Neural progenitor cell (in vitro differentiated cells): Measurements from ENCODE around the gene R3HDM4. TPM values are rescaled to one million over a fixed set of nuclear protein-coding genes. Genes with fewer than 3 reads are reported as not detected.
A peak's percentile ranks its signal among the peaks of the same experiment; 100 is the strongest.

Experiments used
- DNase-seq: peaks from one replicate; pipeline ENCODE4 v3.0.0-alpha.2; 2016; ENCODE audit warnings: low spot score
- H2AFZ ChIP-seq: fragments of 200-600 bp; sonication (generic); replicated peaks from 2 replicates; pipeline ENCODE4 v1.6.1; 2016; ENCODE audit warnings: antibody characterized with exemption
- H3F3A ChIP-seq: fragments of 200-600 bp; sonication (generic); 2 replicates; pipeline ENCODE4 v1.6.1; 2016; ENCODE audit warnings: antibody characterized with exemption, low read depth
- H3K27ac ChIP-seq: fragments of 200-600 bp; sonication (generic); 2 replicates; pipeline ENCODE4 v1.5.1; 2016; ENCODE audit warnings: mild to moderate bottlenecking
- H3K27me3 ChIP-seq: fragments of 200-600 bp; sonication (generic); 2 replicates; pipeline ENCODE4 v1.6.1; 2016; ENCODE audit warnings: mild to moderate bottlenecking, moderate library complexity
- H3K36me3 ChIP-seq: fragments of 200-600 bp; sonication (generic); 2 replicates; pipeline ENCODE4 v1.5.1; 2016
- H3K4me1 ChIP-seq: fragments of 200-600 bp; sonication (generic); 2 replicates; pipeline ENCODE4 v1.6.1; 2016; ENCODE audit warnings: mixed run types
- H3K4me2 ChIP-seq: fragments of 200-600 bp; sonication (generic); 2 replicates; pipeline ENCODE4 v1.6.1; 2016
- H3K4me3 ChIP-seq: fragments of 200-600 bp; sonication (generic); 2 replicates; pipeline ENCODE4 v1.5.1; 2016
- H3K79me2 ChIP-seq: fragments of 200-600 bp; sonication (generic); 2 replicates; pipeline ENCODE4 v1.6.1; 2016; ENCODE audit warnings: low read depth
- H3K9ac ChIP-seq: fragments of 200-600 bp; sonication (generic); 2 replicates; pipeline ENCODE4 v1.6.1; 2016
- H3K9me3 ChIP-seq: fragments of 200-600 bp; sonication (generic); 2 replicates; pipeline ENCODE4 v1.5.1; 2016; ENCODE audit warnings: low read depth
- H4K20me1 ChIP-seq: fragments of 200-600 bp; sonication (generic); 2 replicates; pipeline ENCODE4 v1.6.1; 2016; ENCODE audit warnings: low read depth
- H3K27ac Mint-ChIP-seq: 3 replicates; pipeline ENCODE4 v1.8.0; 2021; ENCODE audit warnings: mixed read lengths
- H3K27me3 Mint-ChIP-seq: 2 replicates; pipeline ENCODE4 v1.8.0; 2022; ENCODE audit warnings: low read depth, mild to moderate bottlenecking, inconsistent platforms, moderate library complexity, mixed read lengths; ENCODE audit not compliant: insufficient read depth
- H3K36me3 Mint-ChIP-seq: 3 replicates; pipeline ENCODE4 v1.8.0; 2021; ENCODE audit warnings: mixed read lengths
- H3K4me1 Mint-ChIP-seq: 3 replicates; pipeline ENCODE4 v1.8.0; 2021; ENCODE audit warnings: mixed read lengths
- H3K4me3 Mint-ChIP-seq: 3 replicates; pipeline ENCODE4 v1.8.0; 2021; ENCODE audit warnings: mild to moderate bottlenecking, moderate library complexity, mixed read lengths
- H3K9me3 Mint-ChIP-seq: 3 replicates; pipeline ENCODE4 v1.8.0; 2020; ENCODE audit warnings: mixed read lengths
- CTCF ChIP-seq: fragments of 200-600 bp; sonication (generic); IDR thresholded peaks from 2 replicates; pipeline ENCODE4 v1.5.1; 2017; ENCODE audit warnings: antibody characterized with exemption, mild to moderate bottlenecking
- EZH2 ChIP-seq: fragments of 200-600 bp; sonication (generic); IDR thresholded peaks from 2 replicates; pipeline ENCODE4 v1.6.1; 2017; ENCODE audit warnings: antibody characterized with exemption, mild to moderate bottlenecking, moderate library complexity
- EZH2phosphoT487 ChIP-seq: fragments of 200-600 bp; sonication (generic); IDR thresholded peaks from 2 replicates; pipeline ENCODE4 v1.6.1; 2017; ENCODE audit warnings: antibody characterized with exemption
- small RNA-seq: library from RNA; depleted of rRNA; stranded (forward); fragments of <200 nt; gene quantifications from one replicate; pipeline ENCODE3, GENCODE V24; 2015
- total RNA-seq: library from RNA; depleted of rRNA; stranded (reverse); fragments of >200 nt; gene quantifications from 2 replicates; pipeline ENCODE4 v1.2.3, GENCODE V29; 2015; ENCODE audit warnings: low replicate concordance

R3HDM4 gene
- total RNA-seq, 1 donor from 2014 or later, result 22.7 TPM

GRCh38 chr19:848386-848921 is 64.6 kb downstream of the R3HDM4 start:
- Histone ChIP-seq H3K4me3 (no peak overlapping the region), H3K4me2 (no peak overlapping the region), H3K9me3 (no peaks in the 10 kb centered on the region), H2AFZ (no peak overlapping the region), H3K36me3 (no peaks in the 10 kb centered on the region), H3K4me1 (peaks cover 3% of the 10 kb centered on the region), H3F3A (peaks cover 24% of the 10 kb centered on the region), H3K27me3 (peaks cover 26% of the 10 kb centered on the region), H4K20me1 (no peaks in the 10 kb centered on the region), H3K79me2 (no peaks in the 10 kb centered on the region), H3K27ac (no peak overlapping the region), H3K9ac (no peak overlapping the region)
- Mint-ChIP-seq H3K36me3 (no peaks in the 10 kb centered on the region), H3K27ac (no peak overlapping the region), H3K4me1 (peaks cover 11% of the 10 kb centered on the region), H3K4me3 (no peak overlapping the region), H3K9me3 (no peaks in the 10 kb centered on the region), H3K27me3 (peaks cover 29% of the 10 kb centered on the region)
- DNase-seq, result no peak
- TF ChIP-seq EZH2phosphoT487 (no peak), CTCF (no peak), EZH2 (no peak)

Small RNAs within 50 kb of the gene (small RNA-seq; reads per million reads assigned to genes)
- gene RNU6-9, result 0.39 reads per million, percentile 41 among the genes with 10 or more reads in this experiment

Other genes starting within 250 kb of the R3HDM4 start
- 2.4 and 21.9 TPM in 2 replicates for gene FSTL3, start 236.8 kb downstream of the R3HDM4 start, total RNA-seq
- not detected in 2 replicates for gene PRSS57, start 217.8 kb downstream of the R3HDM4 start, total RNA-seq
- gene PALM, start 204.3 kb downstream of the R3HDM4 start, total RNA-seq, result 13.9 and 40.7 TPM in 2 replicates
- gene MISP, start 162.1 kb downstream of the R3HDM4 start, total RNA-seq, result not detected in 2 replicates
- 237 and 543 TPM in 2 replicates for gene PTBP1, start 115.8 kb downstream of the R3HDM4 start, total RNA-seq
- gene PLPPR3, start 91.3 kb downstream of the R3HDM4 start, total RNA-seq, result 15.6 and 91.6 TPM in 2 replicates
- 1.0 and 2.0 TPM in 2 replicates for gene AZU1, start 85.4 kb downstream of the R3HDM4 start, total RNA-seq
- 0.28 TPM in 1 of 2 replicates, not detected in the other for gene PRTN3, start 72.2 kb downstream of the R3HDM4 start, total RNA-seq
- gene ELANE, start 60.9 kb downstream of the R3HDM4 start, total RNA-seq, result not detected in 2 replicates
- 0.90 TPM in 1 of 2 replicates, not detected in the other for gene CFD, start 53.6 kb downstream of the R3HDM4 start, total RNA-seq
- 14.4 and 46.9 TPM in 2 replicates for gene MED16, start 20.0 kb downstream of the R3HDM4 start, total RNA-seq
- gene RNU6-9, start 19.7 kb downstream of the R3HDM4 start, total RNA-seq, result not detected in 2 replicates
- gene KISS1R, start 4.1 kb upstream of the R3HDM4 start, total RNA-seq, result 0.77 TPM in 1 of 2 replicates, not detected in the other
- gene ARID3A, start 12.8 kb upstream of the R3HDM4 start, total RNA-seq, result 25.5 and 68.7 TPM in 2 replicates
- gene WDR18, start 71.1 kb upstream of the R3HDM4 start, total RNA-seq, result 38.6 and 156 TPM in 2 replicates
- gene GRIN3B, start 87.2 kb upstream of the R3HDM4 start, total RNA-seq, result 5.4 and 5.9 TPM in 2 replicates
- 31.7 and 175 TPM in 2 replicates for gene TMEM259, start 107.9 kb upstream of the R3HDM4 start, total RNA-seq
- not detected in 2 replicates for gene RNU6-2, start 108.3 kb upstream of the R3HDM4 start, total RNA-seq
- 131 and 196 TPM in 2 replicates for gene CNN2, start 113.4 kb upstream of the R3HDM4 start, total RNA-seq
- gene ABCA7, start 126.9 kb upstream of the R3HDM4 start, total RNA-seq, result 1.4 and 21.9 TPM in 2 replicates
- gene ARHGAP45, start 153.9 kb upstream of the R3HDM4 start, total RNA-seq, result 9.6 and 18.2 TPM in 2 replicates
- 98.8 and 197 TPM in 2 replicates for gene POLR2E, start 182.2 kb upstream of the R3HDM4 start, total RNA-seq
- 289 and 439 TPM in 2 replicates for gene GPX4, start 190.8 kb upstream of the R3HDM4 start, total RNA-seq